ENCODE data around the gene CIAO1. TPM values are rescaled to one million over a fixed set of nuclear protein-coding genes. Genes with fewer than 3 reads are reported as not detected.
"Not testable (repeated sequence)": the region's sequence is repeated elsewhere in the genome, so short reads cannot be mapped to it uniquely, and the experiment has no call there.

Gene CIAO1
- total RNA-seq, 2 experiments from 2014 or later, result 64.4 to 67.4 TPM

DNA sequence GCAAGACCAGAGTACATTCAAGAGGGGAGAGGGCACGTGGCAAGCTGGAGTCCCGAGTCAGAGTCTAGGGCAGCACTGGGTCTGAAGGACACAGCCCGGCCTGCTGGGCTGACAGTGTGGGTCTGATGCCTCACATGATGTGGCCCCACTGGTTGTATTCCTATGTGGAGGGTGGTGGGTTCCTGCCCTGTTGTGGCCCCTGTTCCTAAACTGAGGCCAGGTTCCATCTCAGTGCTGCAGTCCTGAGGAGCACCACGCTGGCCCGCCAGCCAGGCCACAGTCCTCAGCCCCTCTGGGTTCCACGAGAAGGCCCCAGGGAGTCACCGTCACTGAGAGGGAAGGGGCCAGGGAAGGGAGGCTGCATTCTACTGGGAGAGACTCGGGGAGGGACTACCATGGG lies 13.5 kb upstream of the CIAO1 start:
- H3K4me1 Mint-ChIP-seq, result peaks cover 41% of the 10 kb centered on the region

DNA sequence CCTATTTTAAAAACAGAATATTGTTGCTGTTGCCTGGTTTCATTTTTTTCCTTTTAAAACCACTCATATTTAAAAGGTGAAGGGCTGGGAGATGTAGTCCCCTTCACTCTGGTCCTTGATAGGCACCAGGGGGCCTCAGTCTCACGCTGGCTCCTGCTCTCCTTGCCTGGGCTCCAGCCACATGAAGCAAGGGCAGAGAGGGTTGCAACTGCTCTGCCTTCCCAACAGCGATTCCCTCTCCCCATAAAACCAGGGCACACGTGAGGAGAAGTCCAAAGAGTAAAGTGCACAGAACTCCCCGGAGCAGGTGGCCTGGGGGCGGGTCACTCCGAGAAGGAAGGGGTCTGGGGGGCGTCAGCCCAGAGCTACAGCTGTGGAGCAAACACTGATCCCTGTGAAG lies 13.0 kb upstream of the CIAO1 start:
- CTCF ChIA-PET, result no interaction called here
- Mint-ChIP-seq H3K9me3 (no peaks in the 10 kb centered on the region), H3K36me3 (ENCODE audit: low read depth) (peaks cover 53% of the 10 kb centered on the region), H3K27ac (no peak overlapping the region), H3K4me3 (no peak overlapping the region), H3K4me1 (peaks cover 40% of the 10 kb centered on the region), H3K27me3 (no peaks in the 10 kb centered on the region)
- POLR2A ChIA-PET, result interaction anchor here (2.0 kb wide), 1 partner anchor 11 kb away, joined by 13 read pairs; no protein-coding TSS in a partner anchor
- DNase-seq, result no peak

More for the DNA sequence above, 13.5 kb upstream of the CIAO1 start:
- no peak for DNase-seq
- Mint-ChIP-seq H3K9me3 (no peaks in the 10 kb centered on the region), H3K27ac (peak overlapping the region; percentile 23), H3K4me3 (no peak overlapping the region), H3K27me3 (no peaks in the 10 kb centered on the region), H3K36me3 (ENCODE audit: low read depth) (peaks cover 53% of the 10 kb centered on the region)
- CTCF ChIA-PET, result no interaction called here
- POLR2A ChIA-PET, result interaction anchor here (2.0 kb wide), 1 partner anchor 10 kb away, joined by 13 read pairs; no protein-coding TSS in a partner anchor

DNA sequence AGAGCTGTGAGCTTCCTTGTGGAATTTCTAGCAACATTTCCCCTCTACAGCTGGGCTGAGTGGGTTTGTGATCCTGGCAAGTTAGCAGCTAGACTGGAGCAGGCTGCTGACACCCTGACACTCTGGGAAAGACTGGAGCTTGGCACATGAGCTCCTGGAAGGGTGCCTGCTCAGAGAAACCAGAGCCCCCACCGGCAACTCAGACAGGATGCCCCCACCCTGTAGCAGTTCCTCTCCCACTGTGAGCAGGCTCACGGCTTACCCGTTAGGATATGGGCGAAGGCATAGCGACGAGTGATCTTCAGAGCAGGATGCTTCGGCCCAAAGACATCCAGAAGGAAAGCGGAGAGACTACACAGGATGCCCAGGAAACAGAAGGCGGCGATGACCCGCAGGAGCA lies 11.5 kb upstream of the CIAO1 start:
- no peak overlapping the region for H3K4me3 Mint-ChIP-seq

DNA sequence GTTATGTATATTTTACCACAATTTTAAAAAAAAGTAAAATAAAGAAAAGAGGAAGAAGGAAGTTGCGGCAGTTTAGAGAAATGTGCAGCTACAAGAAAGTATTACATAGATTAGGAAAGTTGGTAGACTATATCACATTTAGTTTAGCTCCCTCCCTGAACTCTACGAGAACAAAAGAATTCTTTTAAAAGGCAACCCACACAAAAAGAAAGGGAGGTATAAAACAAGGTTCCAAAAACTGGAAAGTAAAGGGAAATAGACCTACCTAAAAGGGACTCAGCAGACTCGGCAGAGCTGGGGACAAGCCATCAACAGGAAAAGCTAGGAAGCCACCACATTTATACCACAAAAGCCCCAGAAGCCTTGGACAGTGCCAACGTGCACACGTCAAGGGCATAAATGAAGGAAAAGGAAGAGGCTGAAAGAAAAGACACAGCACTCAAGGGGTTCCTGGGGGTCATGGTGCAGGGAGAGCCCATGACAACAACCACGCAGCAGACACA lies 9.4 kb upstream of the CIAO1 start:
- Mint-ChIP-seq H3K4me3 (no peak overlapping the region), H3K4me1 (peaks cover 58% of the 10 kb centered on the region), H3K9me3 (no peaks in the 10 kb centered on the region), H3K27ac (peak overlapping the region; percentile 22), H3K36me3 (ENCODE audit: low read depth) (peaks cover 49% of the 10 kb centered on the region), H3K27me3 (no peaks in the 10 kb centered on the region)
- CTCF ChIA-PET, result interaction anchor here (1.7 kb wide), 1 partner anchor 10 kb away, joined by 8 read pairs; no protein-coding TSS in a partner anchor
- POLR2A ChIA-PET, result interaction anchor here (0.8 to 2.3 kb wide), 2 partner anchors 15 to 48 kb away, joined by 4 to 9 read pairs; partner anchors contain the start of gene STARD7
- no peak for DNase-seq

More for the DNA sequence above, 11.5 kb upstream of the CIAO1 start:
- no peaks in the 10 kb centered on the region for H3K9me3 Mint-ChIP-seq
- H3K4me1 Mint-ChIP-seq, result peaks cover 53% of the 10 kb centered on the region
- H3K36me3 Mint-ChIP-seq (ENCODE audit: low read depth), result peaks cover 52% of the 10 kb centered on the region
- CTCF ChIA-PET, result interaction anchor here (0.5 kb wide), 1 partner anchor 116 kb away, joined by 3 read pairs; no protein-coding TSS in a partner anchor
- no peaks in the 10 kb centered on the region for H3K27me3 Mint-ChIP-seq
- no peak overlapping the region for H3K27ac Mint-ChIP-seq
- POLR2A ChIA-PET, result interaction anchor here (1.3 to 2.0 kb wide), 3 partner anchors 9 to 50 kb away, joined by 4 to 13 read pairs (median 6); no protein-coding TSS in a partner anchor
- DNase-seq, result no peak

DNA sequence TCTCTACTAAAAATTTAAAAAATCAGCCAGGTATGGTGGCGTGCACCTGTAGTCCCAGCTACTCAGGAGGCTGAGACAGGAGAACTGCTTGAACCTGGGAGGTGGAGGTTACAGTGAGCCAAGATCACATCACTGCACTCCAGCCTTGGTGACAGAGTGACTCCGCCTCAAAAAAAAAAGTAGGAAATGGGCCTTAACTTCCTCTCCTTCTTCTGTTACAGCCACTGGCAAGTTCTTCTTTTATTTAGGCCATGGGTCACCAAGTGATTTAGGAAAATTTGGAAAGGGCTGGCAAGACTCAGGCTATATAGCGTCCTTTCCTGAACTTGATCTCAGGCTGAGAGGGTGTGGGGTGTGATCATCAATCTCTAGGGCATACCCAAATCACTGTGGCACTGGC lies 8.3 kb upstream of the CIAO1 start:
- POLR2A ChIA-PET, H3K4me3 Mint-ChIP-seq, DNase-seq, H3K9me3 Mint-ChIP-seq, H3K27me3 Mint-ChIP-seq: not testable (repeated sequence)
- Mint-ChIP-seq H3K4me1 (peaks cover 57% of the 10 kb centered on the region), H3K36me3 (ENCODE audit: low read depth) (peaks cover 45% of the 10 kb centered on the region), H3K27ac (peak overlapping the region; percentile 23)
- CTCF ChIA-PET, result interaction anchor here (1.7 kb wide), 1 partner anchor 9 kb away, joined by 8 read pairs; no protein-coding TSS in a partner anchor

DNA sequence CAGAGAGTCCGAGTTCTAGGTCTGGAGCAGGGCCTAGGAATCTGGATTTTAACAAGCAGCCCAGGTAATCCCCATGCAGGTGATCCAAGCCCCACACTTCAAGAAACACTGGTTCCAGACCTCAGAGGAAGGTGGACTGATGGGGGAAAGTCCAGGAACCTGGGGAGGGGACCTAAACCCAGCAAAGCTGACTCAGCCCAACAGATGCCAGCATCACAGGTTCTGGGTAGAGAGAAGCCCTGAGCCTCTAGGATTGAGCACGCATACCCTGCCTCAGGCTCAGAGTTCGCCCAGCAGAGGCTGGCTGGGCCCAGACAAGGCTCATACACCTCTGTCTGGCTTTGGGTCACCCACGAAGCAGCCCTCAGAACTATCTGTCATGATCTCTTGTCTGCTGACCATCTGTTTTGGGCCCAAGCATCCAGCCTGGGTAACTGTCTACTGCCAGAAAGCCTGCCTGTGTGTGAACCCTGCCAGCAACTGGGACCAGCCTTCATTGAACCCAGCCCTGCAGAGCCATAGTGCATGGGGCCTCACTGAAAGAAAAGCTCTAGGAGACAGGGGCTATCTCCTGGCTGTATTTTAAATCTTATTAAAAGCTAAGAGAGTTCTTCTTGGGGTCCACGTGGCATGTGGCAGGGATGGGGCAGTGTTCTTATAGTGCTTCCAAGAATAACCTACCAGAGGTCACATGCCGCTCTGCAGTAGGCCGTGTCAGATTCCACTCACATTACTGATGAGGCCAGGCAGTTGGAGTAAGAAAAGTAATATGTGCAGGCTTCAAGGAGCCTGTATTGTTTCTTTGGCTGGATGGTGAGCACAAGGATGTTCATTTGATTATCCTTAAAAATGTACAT lies 7.6 kb upstream of the CIAO1 start:
- H3K36me3 Mint-ChIP-seq (ENCODE audit: low read depth), result peaks cover 40% of the 10 kb centered on the region
- ChIA-PET CTCF (interaction anchor here (1.4 kb wide), 1 partner anchor 9 kb away, joined by 6 read pairs; no protein-coding TSS in a partner anchor), POLR2A (interaction anchor here (0.6 to 2.3 kb wide), 2 partner anchors 15 to 50 kb away, joined by 3 to 12 read pairs; partner anchors contain the start of gene STARD7)
- DNase-seq, result no peak
- H3K4me3 Mint-ChIP-seq, result no peak overlapping the region
- no peaks in the 10 kb centered on the region for H3K27me3 Mint-ChIP-seq
- H3K27ac Mint-ChIP-seq, result no peak overlapping the region
- peaks cover 61% of the 10 kb centered on the region for H3K4me1 Mint-ChIP-seq
- H3K9me3 Mint-ChIP-seq, result no peaks in the 10 kb centered on the region

DNA sequence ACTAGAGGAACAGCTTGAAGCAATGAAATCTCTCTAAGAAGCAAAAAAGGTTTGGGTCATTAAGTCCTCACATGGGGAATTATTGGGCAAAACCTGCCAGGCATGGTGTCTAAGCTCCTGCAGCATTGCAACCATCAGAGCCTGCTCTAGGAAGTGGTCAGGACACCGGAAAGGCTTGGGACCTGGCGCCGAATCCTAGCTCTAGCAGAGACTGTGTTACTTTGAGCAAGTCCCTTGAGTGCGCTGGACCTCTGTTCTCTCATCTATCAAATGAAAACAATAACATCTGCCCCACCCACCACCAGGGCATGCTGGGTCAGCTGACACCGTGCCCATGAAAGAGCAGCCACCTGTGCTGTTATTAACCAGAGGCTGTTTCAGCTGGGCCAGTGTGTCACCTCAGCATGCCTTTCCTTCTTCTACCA lies 6.5 kb upstream of the CIAO1 start:
- Mint-ChIP-seq H3K4me3 (no peak overlapping the region), H3K27ac (peak overlapping the region; percentile 32), H3K36me3 (ENCODE audit: low read depth) (peaks cover 38% of the 10 kb centered on the region), H3K9me3 (no peaks in the 10 kb centered on the region), H3K27me3 (no peaks in the 10 kb centered on the region), H3K4me1 (peaks cover 72% of the 10 kb centered on the region)
- ChIA-PET CTCF (interaction anchor here (0.8 to 3.3 kb wide), 3 partner anchors 7 to 237 kb away, joined by 3 to 12 read pairs (median 6); partner anchors contain the start of gene ASTL), POLR2A (interaction anchor here (2.3 kb wide), 1 partner anchor 51 kb away, joined by 12 read pairs; the partner anchor contains the start of gene STARD7)
- DNase-seq, result no peak

DNA sequence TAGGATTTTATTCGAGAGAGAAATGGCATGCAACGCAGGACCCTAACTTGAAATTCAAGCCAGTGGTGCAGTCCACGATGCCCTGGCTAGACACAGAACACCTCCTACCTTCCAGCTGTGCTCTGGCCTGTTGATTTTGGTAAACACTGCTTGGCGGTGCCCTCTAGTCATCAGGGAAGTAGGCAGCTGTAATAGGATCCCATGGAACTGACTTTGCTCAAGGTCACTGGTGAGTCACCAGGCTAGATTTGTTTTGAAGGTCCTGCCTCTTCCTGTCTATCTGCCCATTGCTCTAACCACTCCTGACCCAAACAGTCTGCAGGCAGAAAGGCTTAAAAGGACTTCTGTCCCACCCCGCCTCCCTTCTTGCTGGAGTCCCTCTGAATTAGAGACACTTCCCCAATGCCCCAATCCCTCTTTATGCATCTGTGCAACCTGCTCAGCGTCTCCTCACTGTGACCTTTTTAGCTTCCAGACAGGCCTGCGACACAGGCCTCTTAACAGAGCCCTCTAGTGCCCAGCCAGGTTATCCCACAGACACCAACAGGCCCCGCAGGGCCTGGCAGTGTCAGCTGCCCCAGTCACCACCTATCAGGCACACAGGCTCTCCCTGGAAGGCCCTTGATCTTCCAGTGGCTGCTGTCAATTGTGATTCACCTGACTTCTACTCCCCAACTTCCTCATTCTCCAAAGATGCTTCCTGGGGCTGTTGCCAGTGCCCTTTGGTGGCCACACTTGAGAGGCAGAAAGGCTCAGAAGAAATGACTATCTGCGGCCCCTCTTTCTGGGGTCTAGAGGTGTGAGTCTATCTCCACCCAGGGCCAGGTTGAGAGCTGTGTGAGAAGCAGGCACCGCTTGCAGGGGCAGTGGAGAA lies 5.4 kb upstream of the CIAO1 start:
- peaks cover 72% of the 10 kb centered on the region for H3K4me1 Mint-ChIP-seq
- POLR2A ChIA-PET, result interaction anchor here (1.1 to 2.3 kb wide), 5 partner anchors 15 to 86 kb away, joined by 3 to 12 read pairs (median 6); partner anchors contain the start of gene STARD7
- H3K4me3 Mint-ChIP-seq, result no peak overlapping the region
- DNase-seq, result peak; percentile 50
- no peaks in the 10 kb centered on the region for H3K27me3 Mint-ChIP-seq
- H3K27ac Mint-ChIP-seq, result peak overlapping the region; percentile 76
- CTCF ChIA-PET, result interaction anchor here (0.8 to 3.7 kb wide), 9 partner anchors 12 to 122 kb away, joined by 3 to 12 read pairs (median 5); partner anchors contain the start of genes ASTL and STARD7
- H3K36me3 Mint-ChIP-seq (ENCODE audit: low read depth), result peaks cover 37% of the 10 kb centered on the region
- no peaks in the 10 kb centered on the region for H3K9me3 Mint-ChIP-seq

DNA sequence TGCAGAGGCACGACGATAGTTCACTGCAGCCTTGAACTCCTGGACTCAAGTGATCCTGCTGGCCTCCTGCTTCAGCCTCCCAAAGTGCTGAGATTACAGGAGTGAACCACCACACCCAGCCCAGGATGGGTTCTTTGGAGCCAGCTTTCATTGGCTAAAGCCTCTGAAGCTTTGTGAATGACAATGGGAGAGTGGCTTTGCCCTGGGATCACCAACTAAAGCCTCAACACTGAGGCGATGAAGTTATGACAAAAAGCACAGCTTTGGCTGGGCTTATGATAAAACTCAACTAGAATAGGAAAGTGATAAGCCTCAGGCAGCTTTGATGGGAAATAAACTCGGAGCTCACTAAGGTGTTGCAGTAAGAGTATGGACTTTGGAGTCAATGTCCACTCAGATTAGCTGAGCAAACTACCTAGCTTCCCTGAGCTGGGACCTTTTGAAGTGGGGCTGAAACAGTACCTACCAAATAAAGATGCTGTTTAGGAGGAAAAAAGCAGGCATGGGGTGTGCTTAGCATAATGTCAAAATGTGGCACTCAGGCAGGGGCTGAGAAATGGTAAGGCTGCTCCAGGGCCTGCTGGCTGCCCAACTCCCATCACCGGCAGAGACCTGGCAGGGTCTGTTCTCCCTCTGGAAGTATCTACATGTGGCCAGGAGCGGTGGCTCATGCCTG lies 4.6 kb upstream of the CIAO1 start:
- DNase-seq, result no peak
- Mint-ChIP-seq H3K4me1 (peaks cover 73% of the 10 kb centered on the region), H3K27me3 (no peaks in the 10 kb centered on the region), H3K36me3 (ENCODE audit: low read depth) (peaks cover 37% of the 10 kb centered on the region), H3K27ac (peak overlapping the region; percentile 76), H3K9me3 (no peaks in the 10 kb centered on the region), H3K4me3 (no peak overlapping the region)
- CTCF ChIA-PET, result interaction anchor here (0.8 to 3.7 kb wide), 9 partner anchors 16 to 123 kb away, joined by 3 to 12 read pairs (median 5); partner anchors contain the start of genes ASTL and STARD7
- POLR2A ChIA-PET, result interaction anchor here (1.1 to 2.3 kb wide), 4 partner anchors 16 to 87 kb away, joined by 3 to 9 read pairs (median 4); partner anchors contain the start of gene STARD7

DNA sequence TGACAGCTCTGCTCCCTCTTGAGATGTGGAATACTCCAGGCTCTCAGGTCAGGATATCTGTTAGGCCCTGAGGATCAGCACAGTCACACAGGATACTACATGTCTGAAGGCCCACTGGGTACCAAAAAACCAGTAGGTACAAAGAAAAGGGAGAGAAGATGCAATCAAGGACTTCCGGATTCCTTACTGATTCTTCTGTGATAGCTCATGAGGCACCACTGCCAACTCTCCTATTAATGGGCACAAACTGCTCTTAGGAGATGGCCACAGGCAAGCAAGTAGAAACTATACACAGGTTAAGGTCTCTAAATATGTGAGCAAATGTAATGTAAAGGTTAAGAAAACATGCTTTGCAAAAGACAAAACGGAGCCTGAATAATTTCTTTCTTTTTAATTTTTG lies 3.7 kb upstream of the CIAO1 start:
- POLR2A ChIA-PET, result interaction anchor here (1.8 kb wide), 1 partner anchor 54 kb away, joined by 6 read pairs; the partner anchor contains the start of gene STARD7
- Mint-ChIP-seq H3K4me1 (peaks cover 71% of the 10 kb centered on the region), H3K27ac (no peak overlapping the region), H3K36me3 (ENCODE audit: low read depth) (peaks cover 34% of the 10 kb centered on the region), H3K9me3 (no peaks in the 10 kb centered on the region), H3K27me3 (no peaks in the 10 kb centered on the region), H3K4me3 (no peak overlapping the region)
- CTCF ChIA-PET, result interaction anchor here (0.7 to 3.7 kb wide), 7 partner anchors 20 to 270 kb away, joined by 3 to 12 read pairs (median 7); partner anchors contain the start of genes ASTL and STARD7
- DNase-seq, result no peak

DNA sequence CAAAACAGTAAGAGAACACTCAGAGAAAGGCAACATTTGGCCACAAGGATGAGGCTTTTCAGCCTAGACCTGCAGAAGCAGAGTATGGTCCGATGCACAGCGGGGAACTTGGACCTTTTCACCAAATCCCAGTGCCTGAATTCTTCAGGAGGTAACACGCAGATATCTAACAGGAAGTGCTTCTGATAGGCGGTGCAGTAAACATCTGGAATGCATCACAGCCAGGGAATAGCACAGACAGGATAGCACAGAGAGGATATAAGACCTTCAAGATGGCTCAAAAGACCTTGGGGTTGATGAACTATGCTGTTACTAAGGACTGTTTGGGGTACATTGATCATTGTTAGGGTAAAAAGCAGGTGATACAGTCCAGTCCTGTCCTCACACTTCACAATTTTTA lies 1.9 kb upstream of the CIAO1 start:
- Mint-ChIP-seq H3K4me1 (peaks cover 67% of the 10 kb centered on the region), H3K27me3 (no peaks in the 10 kb centered on the region), H3K4me3 (peak overlapping the region; percentile 99), H3K9me3 (no peaks in the 10 kb centered on the region), H3K36me3 (ENCODE audit: low read depth) (peaks cover 49% of the 10 kb centered on the region), H3K27ac (peak overlapping the region; percentile 16)
- ChIA-PET POLR2A (interaction anchor here (0.8 to 4.2 kb wide), 10 partner anchors 14 to 89 kb away, joined by 3 to 31 read pairs (median 3); partner anchors contain the start of gene STARD7), CTCF (interaction anchor here (0.7 to 3.7 kb wide), 10 partner anchors 9 to 272 kb away, joined by 3 to 16 read pairs (median 4); partner anchors contain the start of genes ASTL, SNRNP200 and STARD7)
- no peak for DNase-seq

Data from activated CD4-positive, alpha-beta memory T cell treated with anti-CD3 and anti-CD28 coated beads, Interleukin-2, amount 10 ng/mL, durations not matched to agents 7 days and 5 days (primary cell).